Motor neuron (in vitro differentiated cells): ENCODE data around the gene HMX3. TPM values are rescaled to one million over a fixed set of nuclear protein-coding genes. Genes with fewer than 3 reads are reported as not detected.
A peak's percentile ranks its signal among the peaks of the same experiment; 100 is the strongest.

Experiments used
- ATAC-seq, 8 experiments: fragments of 200-7000 bp; cut with Tn5 transposase; replicated peaks in 6 of 8; 2 replicates each; pipeline ENCODE4 v1.8.0; 2021; ENCODE audit warnings: mild to moderate bottlenecking in 8 of 8, moderate library complexity in 8 of 8
- H3K27ac ChIP-seq, 2 donors: fragments of 250-450 bp; sonication (Bioruptor Pico); 2 replicates each; pipeline ENCODE4 v1.9.0; 2021; ENCODE audit warnings: antibody characterized with exemption in 2 of 2, mild to moderate bottlenecking in 2 of 2, moderate library complexity in 1 of 2
- H3K4me1 ChIP-seq, 2 donors: fragments of 250-450 bp; sonication (Bioruptor Pico); replicated peaks in 1 of 2; 2 replicates each; pipeline ENCODE4 v1.6.1; 2021; ENCODE audit warnings: antibody characterized with exemption in 2 of 2, mild to moderate bottlenecking in 2 of 2, moderate library complexity in 1 of 2
- H3K4me3 ChIP-seq, 5 donors: fragments of 250-450 bp; sonication (Bioruptor Pico); 2 replicates each; pipeline ENCODE4 v1.9.0; 2021; ENCODE audit warnings: antibody characterized with exemption in 5 of 5, mild to moderate bottlenecking in 5 of 5, moderate library complexity in 4 of 5
- WGBS, 10 experiments: fragments of 450-650 bp; shearing (Covaris generic); methylation state at CpG; one replicate each; pipeline ENCODE4 v1.0.0; 2022; 5-methylcytosine and 5-hydroxymethylcytosine counted together
- in situ Hi-C, 9 experiments: fragments of 400-800 bp; cut with MboI; loops; one replicate each; pipeline ENCODE4 v1.15.0; 2021; ENCODE audit warnings: low sequenced_read_pairs in 9 of 9, low pct_unique_long_range_greater_than_20kb in 2 of 9; ENCODE audit not compliant: unreplicated experiment in 9 of 9
- total RNA-seq, 8 experiments: library from RNA; unstranded; fragments of 300-600 nt; gene quantifications; 2 replicates each; pipeline versions ENCODE4 v1.2.3 to v1.2.4, GENCODE V29; 2022

HMX3 gene
- under 1 TPM in 4 of 8 experiments, not detected in 4; 0.16 to 0.71 (median 0.30) TPM for total RNA-seq

GRCh38 chr10:123135415-123136141 lies at the start of gene HMX3:
HMX3 (plus strand) TSS chr10:123135970; CDS start chr10:123136051, 81 bp downstream.
- peak in 6 of 8 experiments; percentile 6 to 49 (median 40) for ATAC-seq
- Histone ChIP-seq H3K4me3 (peak within 1 kb of the TSS; percentile 5 to 35 (median 25)), H3K27ac (no peak within 1 kb of the TSS), H3K4me1 (peaks cover 0 to 30% of the 10 kb centered on the region in 2 donors)
- WGBS, 10 experiments = 0% methylated on average over 4 of the region's 76 CpGs; no CpG with 5 or more reads in 8 of the 10 experiments
- in situ Hi-C loops = loop anchor here (10.0 to 25.0 kb wide), 4 partner anchors 98 to 427 kb away; no protein-coding TSS in a partner anchor

DNA sequence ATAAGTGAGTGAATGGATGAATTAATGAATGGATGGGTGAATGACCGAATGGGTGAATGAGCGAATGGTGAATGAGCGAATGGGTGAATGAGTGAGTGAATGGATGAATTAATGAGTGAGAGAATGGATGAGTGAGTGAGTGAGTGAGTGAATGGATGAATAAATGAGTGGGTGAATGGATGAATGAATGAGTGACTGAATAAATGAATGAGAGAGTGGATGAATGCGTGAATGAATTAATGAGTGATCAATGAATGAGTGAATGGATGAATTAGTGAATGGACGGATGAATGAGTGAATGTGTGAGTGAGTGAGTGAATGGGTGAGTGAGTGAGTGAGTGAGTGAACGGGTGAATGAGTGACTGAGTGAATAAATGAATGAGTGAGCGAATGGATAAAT lies 49.5 kb upstream of the HMX3 start:
- WGBS, 10 experiments = 48 to 86% (median 71%) methylated on average over 5 to 7 of the region's 7 CpGs
- in situ Hi-C loops = no loop called here
- no peak for ATAC-seq
- Histone ChIP-seq H3K27ac (no peak overlapping the region), H3K4me3 (no peak overlapping the region), H3K4me1 (peaks cover 13 to 23% of the 10 kb centered on the region in 2 donors)

- WGBS, 10 experiments = 37 to 97% (median 77%) methylated on average over 2 to 4 of the region's 4 CpGs; no CpG with 5 or more reads in 3 of the 10 experiments
- Histone ChIP-seq H3K4me1 (peaks cover 19 to 26% of the 10 kb centered on the region in 2 donors), H3K27ac (no peak overlapping the region), H3K4me3 (no peak overlapping the region)
- ATAC-seq = no peak
- in situ Hi-C loops = no loop called here
Observed at GRCh38 chr10:123087348-123087747, 48.4 kb upstream of the HMX3 start.

- H3K27ac ChIP-seq = no peak overlapping the region
- H3K4me1 ChIP-seq = peaks cover 19 to 26% of the 10 kb centered on the region in 2 donors
- no peak for ATAC-seq
- WGBS, 10 experiments = 0 to 100% (median 94%) methylated on average over 1 to 3 of the region's 3 CpGs; no CpG with 5 or more reads in 5 of the 10 experiments
- H3K4me3 ChIP-seq = no peak overlapping the region
- in situ Hi-C loops = no loop called here
Observed at GRCh38 chr10:123087786-123088185, 48.0 kb upstream of the HMX3 start.

GRCh38 chr10:123092635-123093414 lies 42.9 kb upstream of the HMX3 start:
- ATAC-seq = peak in 5 of 8 experiments; percentile 87 to 91 (median 88)
- in situ Hi-C loops = no loop called here
- Histone ChIP-seq H3K4me1 (peaks cover 34 to 45% of the 10 kb centered on the region in 2 donors), H3K27ac (peak overlapping the region; percentile 40 to 68), H3K4me3 (no peak overlapping the region)
- 4 to 55% (median 30%) methylated on average over 6 to 14 of the region's 14 CpGs for whole genome bisulfite sequencing, 10 experiments

DNA sequence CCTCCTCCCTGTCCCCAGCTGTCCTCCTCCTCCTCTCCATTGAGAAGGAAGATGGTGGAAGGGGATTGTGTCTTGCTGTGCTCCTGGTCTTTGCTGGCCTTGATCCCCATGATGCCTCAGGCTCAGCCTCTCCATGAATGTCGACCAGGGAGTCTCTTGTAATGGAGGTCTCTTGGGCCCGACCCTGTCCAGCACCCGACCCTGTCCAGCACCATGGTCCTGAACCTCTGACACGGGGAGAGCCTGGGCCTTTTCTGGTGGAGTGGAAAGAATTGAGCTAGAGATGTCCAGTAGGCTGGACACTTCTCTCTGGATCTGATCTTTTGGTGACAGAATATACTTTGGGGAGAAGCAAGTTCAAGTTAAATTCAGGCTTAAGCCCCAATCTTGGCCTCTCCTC lies 42.3 kb upstream of the HMX3 start:
- 0 to 89% (median 57%) methylated on average over 1 to 3 of the region's 4 CpGs; no CpG with 5 or more reads in 3 of the 10 experiments for whole genome bisulfite sequencing, 10 experiments

DNA sequence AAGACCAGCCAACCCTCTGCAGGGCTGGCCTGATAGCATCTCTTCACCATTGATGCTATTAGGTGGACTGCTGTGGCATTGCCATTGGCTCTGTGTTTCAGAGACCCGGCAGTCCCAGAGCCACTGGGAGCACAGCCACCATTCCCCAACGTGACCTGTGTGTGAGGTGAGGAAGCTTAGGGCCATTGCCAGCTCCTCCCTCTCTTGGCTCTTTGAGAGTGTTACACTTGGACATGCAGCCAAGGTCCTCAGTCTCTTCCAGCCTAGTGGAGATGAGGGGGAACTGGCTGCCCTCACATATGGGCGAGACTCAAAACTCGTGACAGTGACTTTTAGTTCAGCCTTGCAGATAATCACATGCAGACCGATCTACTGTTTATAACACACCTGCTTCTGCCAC lies 39.3 kb upstream of the HMX3 start:
- in situ Hi-C loops = no loop called here
- no peak for ATAC-seq
- Histone ChIP-seq H3K4me3 (no peak overlapping the region), H3K4me1 (peaks cover 27 to 37% of the 10 kb centered on the region in 2 donors), H3K27ac (no peak overlapping the region)
- WGBS, 10 experiments = 0 to 100% (median 43%) methylated on average over 1 to 4 of the region's 5 CpGs; no CpG with 5 or more reads in 4 of the 10 experiments

More for the DNA sequence above, 42.3 kb upstream of the HMX3 start:
- in situ Hi-C loops = no loop called here
- Histone ChIP-seq H3K4me1 (peaks cover 33 to 45% of the 10 kb centered on the region in 2 donors), H3K27ac (peak overlapping the region; percentile 40 to 68), H3K4me3 (no peak overlapping the region)
- peak in 1 of 8 experiments; percentile 1 for ATAC-seq

DNA sequence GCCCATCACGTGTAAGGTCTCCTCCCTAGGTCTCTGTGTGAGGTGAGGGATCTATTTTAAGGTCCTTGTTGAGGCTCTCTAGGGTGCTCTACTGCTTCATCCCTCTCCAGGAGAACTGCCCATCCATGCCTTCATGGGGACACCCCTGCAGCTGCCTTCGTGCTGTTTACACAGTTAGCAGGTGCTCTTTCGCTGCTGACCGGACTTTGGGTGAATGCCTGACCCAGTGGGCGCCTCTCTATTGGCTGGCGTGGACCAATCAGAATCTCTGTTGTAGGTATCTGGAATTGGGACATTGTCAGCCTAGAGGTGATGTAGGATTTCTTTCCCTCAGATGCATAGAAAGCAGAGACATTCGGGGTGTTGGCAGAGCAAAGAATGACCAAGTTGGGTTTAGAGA lies 38.7 kb upstream of the HMX3 start:
- Histone ChIP-seq H3K27ac (no peak overlapping the region), H3K4me3 (no peak overlapping the region), H3K4me1 (peaks cover 23 to 37% of the 10 kb centered on the region in 2 donors)
- in situ Hi-C loops = no loop called here
- ATAC-seq = no peak
- 0 to 82% (median 59%) methylated on average over 1 to 7 of the region's 7 CpGs for WGBS, 10 experiments

DNA sequence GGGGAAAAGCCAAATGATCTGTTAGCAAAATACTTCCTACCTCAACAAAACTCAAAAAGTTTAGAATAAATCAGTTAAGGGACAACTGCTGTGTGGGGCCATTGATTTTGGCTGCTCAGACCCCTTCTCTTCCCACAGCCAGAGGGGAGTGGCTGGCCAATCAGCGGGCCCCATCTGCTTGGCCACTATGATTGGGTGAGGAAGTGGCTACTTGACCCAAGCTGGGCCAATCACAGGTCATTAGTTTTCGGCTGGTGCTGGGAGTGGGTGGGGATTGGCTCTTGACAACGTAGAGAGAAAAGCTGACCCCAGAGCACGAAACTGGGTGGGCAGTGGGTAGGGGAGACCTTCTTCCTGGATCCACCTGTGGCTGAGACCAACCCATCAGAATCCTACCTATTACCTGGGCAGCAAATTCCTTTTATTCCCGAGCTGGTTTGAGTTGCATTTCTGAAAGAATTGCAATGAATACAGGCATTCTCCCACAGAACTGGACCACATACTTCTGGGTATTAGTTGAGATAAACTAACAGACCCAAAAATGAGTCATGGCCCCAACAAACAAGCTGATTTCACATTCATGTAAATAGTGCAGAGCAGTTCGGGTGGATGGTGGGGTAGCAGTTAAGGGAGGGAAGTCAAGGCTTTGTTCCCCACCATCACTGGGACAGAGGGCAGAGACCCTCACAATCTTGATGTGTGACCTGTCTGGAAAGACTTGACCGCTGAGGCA lies 35.6 kb upstream of the HMX3 start:
- Histone ChIP-seq H3K27ac (no peak overlapping the region), H3K4me3 (no peak overlapping the region), H3K4me1 (peaks cover 3 to 16% of the 10 kb centered on the region in 2 donors)
- in situ Hi-C loops = no loop called here
- ATAC-seq = no peak
- 11 to 100% (median 79%) methylated on average over 1 to 6 of the region's 7 CpGs; no CpG with 5 or more reads in 2 of the 10 experiments for WGBS, 10 experiments

GRCh38 chr10:123101872-123102271 lies 33.9 kb upstream of the HMX3 start:
- H3K4me3 ChIP-seq = no peak overlapping the region
- WGBS, 10 experiments = 10 to 86% (median 58%) methylated on average over 1 to 9 of the region's 9 CpGs; no CpG with 5 or more reads in 2 of the 10 experiments
- no peak overlapping the region for H3K27ac ChIP-seq
- no peak for ATAC-seq
- peaks cover 3 to 16% of the 10 kb centered on the region in 2 donors for H3K4me1 ChIP-seq
- in situ Hi-C loops = no loop called here

- WGBS, 10 experiments = 0 to 70% (median 29%) methylated on average over 1 to 2 of the region's 2 CpGs; no CpG with 5 or more reads in 6 of the 10 experiments
- H3K4me1 ChIP-seq = peaks cover 3 to 16% of the 10 kb centered on the region in 2 donors
- ATAC-seq = no peak
- no peak overlapping the region for H3K4me3 ChIP-seq
- in situ Hi-C loops = no loop called here
- no peak overlapping the region for H3K27ac ChIP-seq
Observed at GRCh38 chr10:123102673-123103072, 33.1 kb upstream of the HMX3 start.

GRCh38 chr10:123103944-123104343 lies 31.8 kb upstream of the HMX3 start:
- WGBS, 10 experiments = 0 to 91% (median 60%) methylated on average over 1 to 5 of the region's 9 CpGs; no CpG with 5 or more reads in 1 of the 10 experiments
- Histone ChIP-seq H3K27ac (no peak overlapping the region), H3K4me3 (no peak overlapping the region), H3K4me1 (peaks cover 3 to 16% of the 10 kb centered on the region in 2 donors)
- in situ Hi-C loops = no loop called here
- ATAC-seq = no peak
